Suprapubic skin (tissue), 3 donors: ENCODE measurements around the gene DEGS2.

ENCODE experiments used
- POLR2A ChIP-seq, 2 donors: fragments of 450-650 bp; IDR thresholded peaks; one replicate each; pipeline ENCODE4 v1.6.1; 2017; ENCODE audit warnings: antibody characterized with exemption in 2 of 2, mild to moderate bottlenecking in 2 of 2, moderate library complexity in 2 of 2
- TF ChIP-seq, protein P1 (sequence below), 2 donors: fragments of 200-600 bp in 1 of 2; fragments of 450-650 bp in 1 of 2; sonication (generic) in 1 of 2; IDR thresholded peaks; one replicate each; pipeline ENCODE4 v1.5.1; 2016 to 2019; ENCODE audit warnings: antibody characterized with exemption in 2 of 2, mild to moderate bottlenecking in 1 of 2, moderate library complexity in 1 of 2

DNA sequence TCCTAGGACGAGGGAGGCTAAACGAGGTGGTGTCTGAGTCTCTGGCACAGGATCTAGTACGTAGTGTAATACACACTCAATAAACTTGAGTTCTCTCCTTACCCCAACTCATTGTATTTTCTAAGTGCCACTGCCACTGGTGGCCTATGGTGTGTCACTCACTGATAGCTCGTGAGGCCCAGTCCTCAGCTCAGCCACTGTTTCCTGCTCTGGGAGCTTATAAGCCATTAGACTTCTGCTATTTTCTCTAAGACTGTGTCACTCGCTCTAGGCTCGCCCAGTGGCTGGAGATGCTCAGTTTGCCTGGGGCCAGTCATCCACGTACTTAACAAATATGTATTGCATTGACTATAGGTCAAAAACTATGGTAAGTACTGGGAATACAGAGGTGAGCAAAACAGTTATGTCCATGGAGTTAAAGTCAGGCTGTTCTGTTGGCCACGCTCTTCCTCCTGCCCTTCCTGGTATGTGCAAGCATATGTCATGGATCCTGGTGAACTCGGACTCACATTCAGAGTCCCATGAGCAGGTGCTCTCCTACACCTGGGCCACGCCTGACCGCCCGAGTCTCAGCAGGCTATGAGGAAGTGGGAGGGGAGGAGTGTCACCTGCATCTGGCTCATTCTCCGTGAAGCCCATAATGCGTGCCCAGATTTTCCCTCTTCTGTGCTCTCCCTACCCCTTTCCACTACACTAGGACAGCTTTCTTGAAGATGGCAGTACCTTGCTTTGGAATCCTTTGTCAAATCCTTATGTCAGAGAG, 41.6 kb downstream of the DEGS2 start:
- no peak for TF ChIP-seq POLR2A (IDR thresholded peaks at IDR 0.05)
- TF ChIP-seq, protein P1, sequence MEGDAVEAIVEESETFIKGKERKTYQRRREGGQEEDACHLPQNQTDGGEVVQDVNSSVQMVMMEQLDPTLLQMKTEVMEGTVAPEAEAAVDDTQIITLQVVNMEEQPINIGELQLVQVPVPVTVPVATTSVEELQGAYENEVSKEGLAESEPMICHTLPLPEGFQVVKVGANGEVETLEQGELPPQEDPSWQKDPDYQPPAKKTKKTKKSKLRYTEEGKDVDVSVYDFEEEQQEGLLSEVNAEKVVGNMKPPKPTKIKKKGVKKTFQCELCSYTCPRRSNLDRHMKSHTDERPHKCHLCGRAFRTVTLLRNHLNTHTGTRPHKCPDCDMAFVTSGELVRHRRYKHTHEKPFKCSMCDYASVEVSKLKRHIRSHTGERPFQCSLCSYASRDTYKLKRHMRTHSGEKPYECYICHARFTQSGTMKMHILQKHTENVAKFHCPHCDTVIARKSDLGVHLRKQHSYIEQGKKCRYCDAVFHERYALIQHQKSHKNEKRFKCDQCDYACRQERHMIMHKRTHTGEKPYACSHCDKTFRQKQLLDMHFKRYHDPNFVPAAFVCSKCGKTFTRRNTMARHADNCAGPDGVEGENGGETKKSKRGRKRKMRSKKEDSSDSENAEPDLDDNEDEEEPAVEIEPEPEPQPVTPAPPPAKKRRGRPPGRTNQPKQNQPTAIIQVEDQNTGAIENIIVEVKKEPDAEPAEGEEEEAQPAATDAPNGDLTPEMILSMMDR (IDR thresholded peaks at IDR 0.05) = no peak
